Osteocyte (in vitro differentiated cells): ENCODE data around the gene NUS1. TPM values are rescaled to one million over a fixed set of nuclear protein-coding genes. Genes with fewer than 3 reads are reported as not detected.
"Not testable (repeated sequence)": the region's sequence is repeated elsewhere in the genome, so short reads cannot be mapped to it uniquely, and the experiment has no call there.

Experiments used
- DNase-seq: peaks from one replicate; pipeline ENCODE4 v3.0.0; 2021; ENCODE audit warnings: mixed read lengths; ENCODE audit not compliant: unreplicated experiment; ENCODE audit errors: extremely low spot score
- H3K27ac Mint-ChIP-seq: one replicate; pipeline ENCODE4 v1.8.0; 2021; ENCODE audit warnings: mild to moderate bottlenecking, mixed read lengths; ENCODE audit not compliant: unreplicated experiment
- H3K27me3 Mint-ChIP-seq: one replicate; pipeline ENCODE4 v1.8.0; 2021; ENCODE audit warnings: mixed read lengths; ENCODE audit not compliant: unreplicated experiment
- H3K36me3 Mint-ChIP-seq: one replicate; pipeline ENCODE4 v1.8.0; 2021; ENCODE audit warnings: mixed read lengths; ENCODE audit not compliant: unreplicated experiment
- H3K4me1 Mint-ChIP-seq: one replicate; pipeline ENCODE4 v1.8.0; 2021; ENCODE audit warnings: mixed read lengths; ENCODE audit not compliant: unreplicated experiment
- H3K4me3 Mint-ChIP-seq: one replicate; pipeline ENCODE4 v1.8.0; 2021; ENCODE audit warnings: mild to moderate bottlenecking, moderate library complexity, mixed read lengths; ENCODE audit not compliant: unreplicated experiment
- H3K9me3 Mint-ChIP-seq: one replicate; pipeline ENCODE4 v1.8.0; 2021; ENCODE audit warnings: mixed read lengths; ENCODE audit not compliant: unreplicated experiment
- CTCF ChIP-seq: fragments of 200-600 bp; sonication (generic); IDR thresholded peaks from 2 replicates; pipeline ENCODE4 v1.5.0; 2021; ENCODE audit warnings: antibody characterized with exemption, mild to moderate bottlenecking, moderate library complexity
- long read RNA-seq: library from polyadenylated mRNA; unstranded; transcript quantifications from one replicate; pipeline ENCODE4 v2.0.0, GENCODE V29; 2021
- total RNA-seq: library from RNA; stranded (reverse); gene quantifications from 2 replicates; pipeline ENCODE4 v1.2.1, GENCODE V29; 2021

NUS1 gene
- 27.4 and 28.1 TPM in 2 replicates for total RNA-seq
- long read RNA-seq, full-length matches to known transcripts = 18 of 31 reads
- long read RNA-seq, partial matches to known transcripts = 9 of 31 reads
- long read RNA-seq, other reads (novel, unspliced or antisense) = 4 of 31 reads

GRCh38 chr6:117674991-117675657 is at the start of gene NUS1:
TSS of gene NUS1 (plus strand) at chr6:117675469. CDS start at chr6:117675671, 202 bp downstream.
- Mint-ChIP-seq H3K9me3 (no peaks in the 10 kb centered on the region), H3K4me3 (peak within 1 kb of the TSS; percentile 85), H3K4me1 (peaks cover 34% of the 10 kb centered on the region), H3K27me3 (peaks cover 4% of the 10 kb centered on the region), H3K36me3 (peaks cover 3% of the 10 kb centered on the region), H3K27ac (peak within 1 kb of the TSS; percentile 79)
- TF ChIP-seq CTCF = peak; percentile 86
- DNase-seq = peak; percentile 99

- Mint-ChIP-seq H3K27ac (no peak overlapping the region), H3K4me1 (no peaks in the 10 kb centered on the region), H3K36me3 (no peaks in the 10 kb centered on the region), H3K27me3 (peaks cover 15% of the 10 kb centered on the region), H3K9me3 (peaks cover 12% of the 10 kb centered on the region), H3K4me3 (no peak overlapping the region)
- TF ChIP-seq CTCF = no peak
- DNase-seq = no peak
These were observed 47.7 kb upstream of the NUS1 start for GRCh38 chr6:117627533-117627932.

GRCh38 chr6:117629119-117629660 is 46.1 kb upstream of the NUS1 start:
- Mint-ChIP-seq H3K36me3 (no peaks in the 10 kb centered on the region), H3K9me3 (peaks cover 8% of the 10 kb centered on the region), H3K4me1 (no peaks in the 10 kb centered on the region), H3K4me3 (no peak overlapping the region), H3K27me3 (peaks cover 25% of the 10 kb centered on the region), H3K27ac (no peak overlapping the region)
- TF ChIP-seq CTCF = no peak
- DNase-seq = no peak

GRCh38 chr6:117637770-117638169 is 37.5 kb upstream of the NUS1 start:
- Mint-ChIP-seq H3K27ac (no peak overlapping the region), H3K9me3 (no peaks in the 10 kb centered on the region), H3K36me3 (no peaks in the 10 kb centered on the region), H3K4me3 (no peak overlapping the region), H3K4me1 (no peaks in the 10 kb centered on the region), H3K27me3 (peaks cover 18% of the 10 kb centered on the region)
- TF ChIP-seq CTCF = no peak
- no peak for DNase-seq

GRCh38 chr6:117642976-117643375 is 32.3 kb upstream of the NUS1 start:
- Mint-ChIP-seq H3K4me3 (no peak overlapping the region), H3K27me3 (peaks cover 10% of the 10 kb centered on the region), H3K27ac (no peak overlapping the region), H3K4me1 (no peaks in the 10 kb centered on the region), H3K36me3 (no peaks in the 10 kb centered on the region), H3K9me3 (no peaks in the 10 kb centered on the region)
- no peak for DNase-seq
- no peak for TF ChIP-seq CTCF

GRCh38 chr6:117651984-117652383 is 23.3 kb upstream of the NUS1 start:
- not testable (repeated sequence) for H3K36me3 Mint-ChIP-seq, H3K4me3 Mint-ChIP-seq, H3K27me3 Mint-ChIP-seq, DNase-seq, H3K4me1 Mint-ChIP-seq, H3K9me3 Mint-ChIP-seq, H3K27ac Mint-ChIP-seq
